GM19397 (cell line): Measurements from ENCODE around the gene IL2RA.
"Not testable (repeated sequence)": the region's sequence is repeated elsewhere in the genome, so short reads cannot be mapped to it uniquely, and the experiment has no call there.

Experiments
- ATAC-seq: cut with Tn5 transposase; IDR thresholded peaks from one replicate; pipeline ENCODE4 v1.9.1; 2021; ENCODE audit warnings: mild to moderate bottlenecking, moderate library complexity; ENCODE audit not compliant: unreplicated experiment

Gene IL2RA

DNA sequence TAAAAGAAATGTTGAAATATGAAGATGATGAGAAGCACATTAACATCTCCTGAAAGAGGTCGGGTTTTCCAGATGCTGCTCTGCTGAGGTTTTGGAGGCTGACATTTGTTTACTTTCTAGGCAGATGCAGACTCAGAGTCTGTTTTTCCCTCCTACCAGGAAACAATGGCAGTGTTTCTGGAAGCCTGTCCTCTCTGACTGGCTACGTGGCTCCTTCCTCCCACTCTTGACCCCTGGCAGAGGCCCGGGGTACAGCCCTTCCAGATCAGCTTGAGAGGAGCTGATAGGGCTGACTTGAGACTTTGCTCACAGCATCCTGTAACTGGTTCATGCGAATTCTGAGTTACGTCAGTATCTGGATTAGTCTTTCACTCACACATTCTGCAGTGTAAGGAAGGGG is 43.7 kb downstream of the IL2RA start:
- no peak for ATAC-seq

DNA sequence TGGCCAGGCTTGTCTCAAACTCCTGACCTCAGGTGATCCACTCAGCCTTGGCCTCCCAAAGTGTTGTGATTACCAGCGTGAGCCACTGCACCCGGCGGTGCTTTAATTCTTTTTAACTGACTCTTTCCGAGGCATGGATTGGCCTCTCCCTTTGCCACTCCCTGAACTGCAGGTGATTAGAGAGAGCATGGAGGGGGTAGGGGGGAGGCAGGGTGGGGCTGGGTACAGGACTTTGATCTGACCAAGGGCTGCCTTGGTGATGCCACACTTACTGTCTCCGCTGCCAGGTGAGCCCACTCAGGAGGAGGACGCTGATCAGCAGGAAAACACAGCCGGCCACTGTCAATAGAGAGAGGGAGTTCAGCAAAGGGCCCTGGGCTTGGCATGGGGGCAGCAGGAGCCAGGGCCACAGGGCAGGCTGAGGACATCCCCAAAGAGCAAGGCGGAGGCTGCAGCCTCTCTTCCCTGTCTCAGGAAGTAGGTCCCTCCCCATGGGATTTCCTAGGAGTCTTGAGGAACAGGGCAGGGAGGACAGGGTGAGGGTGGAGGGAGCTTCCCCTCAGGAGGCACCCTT is 44.3 kb downstream of the IL2RA start:
- no peak for ATAC-seq

DNA sequence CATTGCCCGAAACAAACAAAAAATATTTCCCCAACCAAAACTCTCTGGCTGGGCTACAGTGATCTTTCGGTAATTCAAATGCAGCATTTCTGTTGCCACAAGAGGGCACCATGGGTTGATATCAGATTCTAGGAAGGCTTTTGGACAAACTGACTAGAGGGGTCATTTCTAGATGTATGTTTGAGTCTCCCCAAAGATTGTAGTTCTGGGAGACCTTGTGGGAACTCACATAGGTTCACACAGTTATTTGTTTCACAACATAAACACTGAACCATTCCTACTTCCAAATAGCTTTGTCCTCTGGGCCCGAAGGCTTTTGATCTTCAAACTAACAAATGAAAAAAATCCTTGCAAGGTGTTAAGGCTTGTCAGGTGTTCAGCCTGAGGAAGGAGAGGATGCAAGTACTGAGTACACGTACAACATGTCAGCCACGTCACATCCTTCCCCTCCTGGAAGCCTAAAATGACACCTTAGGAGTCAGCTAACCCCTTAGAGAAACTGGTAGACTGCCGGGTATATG is 47.9 kb downstream of the IL2RA start:
- no peak for ATAC-seq

DNA sequence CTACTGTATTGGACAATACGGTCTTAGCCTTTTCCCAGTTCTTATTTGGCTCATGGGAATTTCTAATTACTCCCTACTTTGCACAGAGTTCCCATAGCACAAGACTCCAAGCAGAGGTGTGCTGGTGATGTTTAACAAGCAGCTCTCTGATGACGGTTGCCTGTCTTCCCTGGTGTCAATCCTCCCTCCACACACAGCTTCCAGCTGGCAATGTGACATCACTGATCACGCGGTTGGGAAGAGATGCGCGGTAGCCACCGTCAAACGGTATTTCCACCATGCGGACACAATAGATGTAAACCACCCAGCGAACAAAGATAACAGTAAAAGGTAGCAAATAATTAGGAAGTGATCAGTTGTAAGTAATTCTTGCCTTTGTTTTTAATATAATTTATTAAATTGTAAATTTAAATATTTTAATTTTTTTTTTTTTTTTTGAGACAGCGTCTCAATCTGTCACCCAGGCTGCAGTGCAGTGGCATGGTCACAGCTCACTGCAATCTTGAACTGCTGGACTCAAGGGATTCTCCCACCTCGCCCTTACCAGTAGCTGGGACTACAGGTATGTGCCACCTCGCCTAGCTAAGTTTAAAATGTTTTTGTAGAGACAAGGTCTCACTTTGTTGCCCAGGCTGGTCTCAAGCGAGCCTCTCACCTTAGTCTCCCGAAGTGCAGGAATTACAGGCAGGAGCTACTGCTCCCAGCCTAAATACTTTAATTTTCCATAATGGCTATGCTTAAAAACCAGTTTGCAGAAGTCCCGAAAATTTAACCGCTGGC is 48.6 kb downstream of the IL2RA start:
- no peak for ATAC-seq

DNA sequence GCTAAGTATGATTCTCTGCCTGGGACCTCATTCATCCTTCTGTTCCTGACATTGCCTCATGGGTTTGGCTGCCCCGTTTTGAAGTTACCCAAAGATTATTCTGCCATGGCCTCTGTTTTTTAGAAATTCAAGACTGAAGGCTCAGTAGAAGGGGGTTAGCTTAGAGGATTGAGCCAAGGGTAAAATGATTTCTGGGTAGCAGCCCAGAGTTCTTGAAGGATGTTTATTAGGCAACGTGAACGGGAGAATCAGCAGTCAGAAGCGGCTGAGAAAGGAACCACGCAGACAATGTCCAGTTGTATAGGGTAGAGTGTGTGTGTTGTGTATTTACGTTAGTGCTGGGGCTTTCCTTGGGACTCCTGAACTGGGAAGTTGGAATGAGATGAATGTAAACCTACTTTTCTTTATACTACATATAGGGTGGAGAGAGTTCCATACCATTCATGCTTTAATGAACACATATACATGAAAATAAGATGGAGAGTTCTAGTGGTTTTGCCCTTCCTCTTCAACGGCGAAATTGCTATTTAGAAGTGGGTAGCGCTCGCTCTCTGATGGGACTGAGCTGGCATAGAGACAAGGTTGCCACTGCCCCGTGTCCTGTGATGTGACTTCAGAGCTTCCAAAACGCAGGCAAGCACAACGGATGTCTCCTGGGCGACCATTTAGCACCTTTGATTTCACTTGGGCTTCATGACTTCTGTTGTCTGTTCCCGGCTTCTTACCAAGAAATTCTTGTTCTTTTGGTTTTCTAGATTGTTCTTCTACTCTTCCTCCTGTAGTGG is 49.9 kb downstream of the IL2RA start:
- no peak for ATAC-seq

DNA sequence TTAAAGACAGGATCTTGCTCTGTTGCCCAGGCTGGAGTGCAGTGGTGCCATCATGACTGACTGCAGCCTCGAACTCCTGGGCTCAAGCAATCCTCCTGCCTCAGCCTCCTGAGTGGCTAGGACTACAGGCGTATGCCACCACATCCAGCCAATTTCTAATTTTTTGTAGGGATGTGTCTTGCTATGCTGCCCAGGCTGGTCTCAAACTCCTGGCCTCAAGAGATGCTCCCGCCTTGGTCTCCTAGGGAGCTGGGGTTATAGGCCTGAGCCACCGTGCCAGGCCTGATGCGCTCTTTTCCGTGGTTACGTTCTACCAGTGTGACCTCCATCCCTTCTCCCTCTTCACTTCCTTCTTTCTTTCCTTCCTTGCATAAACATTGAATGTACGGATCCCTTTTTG is 50.6 kb downstream of the IL2RA start:
- ATAC-seq: no peak

DNA sequence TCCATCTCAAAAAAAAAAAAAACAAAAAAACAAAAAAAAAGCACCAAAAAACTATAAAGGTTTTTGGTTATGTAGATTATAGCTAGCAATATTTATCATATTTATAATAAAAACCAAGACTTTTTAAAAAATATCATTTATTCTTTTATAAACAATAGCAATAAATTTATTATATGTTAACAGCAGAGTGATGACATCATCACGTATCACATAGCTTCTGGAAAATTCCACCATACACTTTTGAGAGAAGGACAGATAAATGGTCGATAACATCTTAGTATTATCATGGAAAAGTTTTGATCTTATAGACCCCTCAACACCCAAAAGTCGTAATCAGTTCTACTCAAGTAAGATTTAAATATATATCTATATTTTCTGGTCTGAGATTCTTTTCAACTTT is 51.6 kb downstream of the IL2RA start:
- no peak for ATAC-seq

DNA sequence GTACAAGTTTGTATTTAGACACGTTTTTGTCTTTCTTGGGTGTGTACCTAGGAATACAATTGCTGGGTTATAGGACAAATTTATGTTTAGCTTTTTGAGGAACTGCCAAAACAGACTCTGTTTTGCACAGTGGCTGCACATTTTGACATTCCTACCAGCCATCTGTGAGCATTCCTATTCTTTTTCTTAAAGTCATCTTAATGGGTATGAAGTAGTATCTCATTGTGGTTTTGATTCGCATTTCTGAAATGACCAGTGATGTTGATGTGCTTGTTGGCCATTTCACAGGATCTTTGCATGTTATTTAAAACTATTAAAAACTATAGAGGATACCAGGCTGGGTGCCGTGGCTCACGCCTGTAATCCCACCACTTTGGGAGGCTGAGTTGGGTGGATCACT is 52.2 kb downstream of the IL2RA start:
- ATAC-seq: no peak

DNA sequence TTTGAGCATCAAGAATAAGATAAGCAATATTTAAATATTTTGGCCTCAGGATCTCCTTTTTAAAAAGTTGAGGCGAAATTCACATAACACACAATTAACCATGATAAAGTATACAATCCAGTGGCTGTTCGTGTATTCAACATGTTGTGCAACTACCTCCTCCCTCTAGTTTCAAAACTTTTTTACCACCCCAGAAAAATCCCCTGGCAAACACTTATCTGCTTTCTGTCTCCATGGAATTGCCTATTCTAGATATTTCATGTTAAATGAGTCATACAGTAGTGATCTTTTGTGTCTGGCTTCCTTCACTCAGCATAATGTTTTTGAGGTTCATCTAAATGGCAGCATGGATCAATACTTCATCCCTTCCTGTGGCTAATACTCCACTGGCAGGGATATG is 53.0 kb downstream of the IL2RA start:
- ATAC-seq: no peak

DNA sequence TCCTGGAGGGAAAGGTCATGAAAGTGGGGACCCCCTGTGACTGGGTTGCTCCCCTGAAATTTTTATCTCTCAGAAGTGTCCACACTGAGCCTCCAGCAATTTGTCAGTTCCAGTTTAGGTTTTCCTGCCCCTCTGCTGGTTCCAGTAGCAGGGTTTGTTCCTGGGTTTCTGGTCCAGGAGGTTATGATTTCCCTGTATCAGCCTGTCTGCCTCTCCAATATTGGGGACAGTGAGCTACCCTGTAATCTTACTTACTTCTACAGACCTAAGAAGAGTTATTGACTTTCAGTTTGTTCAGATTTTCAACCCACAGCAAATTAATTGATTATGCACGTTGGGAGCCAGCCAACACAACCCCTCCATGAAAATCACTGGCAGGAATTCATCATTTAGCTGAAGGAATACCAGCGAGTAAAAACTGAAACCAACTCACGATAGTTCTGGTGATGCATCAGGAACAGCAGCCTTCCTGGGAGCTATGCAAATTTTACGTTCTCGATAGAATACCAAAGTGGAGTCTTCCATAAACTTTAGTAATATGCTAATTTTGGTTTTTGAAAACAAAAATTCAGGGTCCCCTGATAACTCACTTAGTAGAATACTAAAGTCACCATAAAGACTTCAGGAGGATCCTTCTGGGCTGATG is 53.5 kb downstream of the IL2RA start:
- ATAC-seq: no peak

DNA sequence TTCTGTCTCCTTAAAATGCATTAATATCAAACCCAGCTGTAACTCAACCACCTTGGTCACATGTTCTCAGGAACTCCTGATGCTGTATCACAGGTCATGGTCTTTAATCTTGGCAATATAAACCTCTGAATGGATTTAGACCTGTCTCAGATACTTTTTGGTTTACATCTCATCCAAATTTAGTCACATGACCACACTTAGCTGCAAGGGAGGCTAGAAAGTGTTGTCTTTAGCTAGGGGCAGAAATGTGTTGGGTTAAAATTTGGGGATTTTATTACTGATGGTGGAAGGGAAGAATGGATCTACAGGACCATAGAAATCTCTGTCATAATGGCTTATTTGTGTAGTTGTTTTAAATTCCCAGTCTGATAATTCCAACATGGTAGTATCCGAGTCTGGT is 55.2 kb downstream of the IL2RA start:
- ATAC-seq: no peak

DNA sequence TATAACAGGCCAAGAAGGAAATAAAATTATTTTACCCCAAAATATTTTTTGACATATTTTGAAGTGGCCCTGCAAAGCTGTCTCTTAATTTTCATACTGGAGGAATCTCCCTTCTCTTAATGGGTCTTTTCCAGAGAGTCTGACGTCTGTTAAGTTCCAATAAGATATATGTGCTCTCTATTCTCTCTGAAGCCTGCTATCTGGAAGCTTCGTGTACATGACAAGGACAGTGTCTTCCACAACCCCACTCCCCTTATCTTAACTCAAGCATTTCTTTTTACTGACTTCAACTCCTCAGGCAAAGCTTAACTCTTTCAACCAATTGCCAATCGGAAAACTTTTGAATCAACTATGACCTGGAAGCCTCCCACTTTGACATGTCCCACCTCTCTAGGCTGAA is 55.6 kb downstream of the IL2RA start:
- no peak for ATAC-seq

DNA sequence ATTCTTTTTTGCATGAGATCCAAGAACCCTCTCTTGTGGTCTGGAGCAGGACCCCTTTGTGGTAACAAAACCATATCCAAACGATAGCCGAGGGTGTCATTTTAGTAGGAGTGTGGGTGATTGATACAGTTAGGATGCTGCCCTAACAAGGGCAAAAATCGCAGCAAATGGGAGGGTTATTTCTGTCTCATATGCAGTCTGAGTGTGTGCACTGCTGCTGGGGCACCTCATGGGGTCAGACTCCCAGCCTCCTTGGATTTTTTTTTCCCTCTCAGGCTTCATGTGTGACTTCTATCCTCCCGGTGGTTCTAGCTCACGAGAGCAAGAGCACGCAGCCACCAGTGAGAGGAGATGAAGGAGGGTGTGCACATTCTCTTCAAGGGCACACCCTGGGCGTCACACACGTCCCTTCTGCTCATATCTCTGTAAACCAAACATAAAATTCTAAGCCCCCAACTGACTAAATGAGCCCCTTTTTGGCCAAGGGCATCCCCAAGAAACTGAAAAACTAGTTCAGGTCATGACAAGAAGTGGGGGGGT is 56.2 kb downstream of the IL2RA start:
- ATAC-seq: no peak

DNA sequence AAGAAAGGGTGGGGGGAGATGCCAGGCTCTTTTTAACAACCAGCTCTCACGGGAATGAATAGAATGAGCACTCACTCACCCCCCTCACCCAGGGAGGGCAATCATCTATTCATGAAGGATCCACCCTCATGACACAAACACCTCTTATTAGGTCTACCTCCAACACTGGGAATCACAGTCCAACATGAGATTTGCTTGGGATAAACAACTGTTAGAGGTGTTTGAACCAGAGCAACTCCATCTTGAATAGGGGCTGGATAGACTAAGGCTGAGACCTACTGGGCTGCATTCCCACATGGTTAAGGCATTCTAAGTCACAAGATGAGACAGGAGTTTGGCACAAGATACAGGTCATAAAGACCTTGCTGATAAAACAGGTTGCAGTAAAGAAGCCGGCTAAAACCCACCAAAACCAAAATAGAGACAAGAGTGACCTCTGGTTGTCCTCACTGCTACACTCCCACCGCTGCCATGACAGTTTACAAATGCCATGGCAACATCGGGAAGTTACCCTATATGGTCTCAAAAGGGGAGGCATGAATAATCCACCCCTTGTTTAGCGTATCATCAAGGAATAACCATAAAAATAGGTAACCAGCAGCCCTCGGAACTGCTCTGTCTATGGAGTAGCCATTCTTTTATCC is 56.9 kb downstream of the IL2RA start:
- ATAC-seq: not testable (repeated sequence)

DNA sequence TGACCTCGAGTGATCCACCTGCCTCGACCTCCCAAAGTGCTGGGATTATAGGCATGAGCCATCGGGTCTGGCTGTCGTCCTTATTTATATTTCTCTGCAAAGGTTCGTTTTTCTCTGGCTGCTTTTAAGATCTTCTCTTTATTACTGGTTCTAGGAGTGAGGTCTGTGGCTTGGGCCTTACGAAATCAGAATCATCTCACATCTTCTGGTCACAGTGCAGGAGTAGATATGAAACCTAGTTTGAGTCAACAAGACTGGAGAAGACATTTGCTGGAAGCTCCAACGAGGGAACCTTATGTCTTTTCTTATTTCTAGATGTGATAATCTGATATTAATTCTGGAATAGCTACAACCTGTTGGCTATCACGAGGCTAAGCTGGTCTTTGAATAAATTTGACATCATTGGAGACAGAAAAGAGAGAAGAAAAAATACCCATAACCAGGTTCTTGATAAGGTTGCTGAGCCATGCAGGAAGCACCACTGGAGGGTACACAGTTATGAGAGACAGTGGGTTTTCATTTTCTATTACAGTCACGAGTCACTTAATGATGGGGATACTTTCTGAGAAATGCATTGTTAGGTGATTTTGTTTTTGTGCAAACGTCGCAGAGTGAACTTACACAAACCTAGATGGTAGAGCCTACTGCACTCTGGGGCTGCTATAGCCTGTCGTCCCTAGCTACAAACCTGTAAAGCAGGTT is 59.2 kb downstream of the IL2RA start:
- ATAC-seq: no peak

DNA sequence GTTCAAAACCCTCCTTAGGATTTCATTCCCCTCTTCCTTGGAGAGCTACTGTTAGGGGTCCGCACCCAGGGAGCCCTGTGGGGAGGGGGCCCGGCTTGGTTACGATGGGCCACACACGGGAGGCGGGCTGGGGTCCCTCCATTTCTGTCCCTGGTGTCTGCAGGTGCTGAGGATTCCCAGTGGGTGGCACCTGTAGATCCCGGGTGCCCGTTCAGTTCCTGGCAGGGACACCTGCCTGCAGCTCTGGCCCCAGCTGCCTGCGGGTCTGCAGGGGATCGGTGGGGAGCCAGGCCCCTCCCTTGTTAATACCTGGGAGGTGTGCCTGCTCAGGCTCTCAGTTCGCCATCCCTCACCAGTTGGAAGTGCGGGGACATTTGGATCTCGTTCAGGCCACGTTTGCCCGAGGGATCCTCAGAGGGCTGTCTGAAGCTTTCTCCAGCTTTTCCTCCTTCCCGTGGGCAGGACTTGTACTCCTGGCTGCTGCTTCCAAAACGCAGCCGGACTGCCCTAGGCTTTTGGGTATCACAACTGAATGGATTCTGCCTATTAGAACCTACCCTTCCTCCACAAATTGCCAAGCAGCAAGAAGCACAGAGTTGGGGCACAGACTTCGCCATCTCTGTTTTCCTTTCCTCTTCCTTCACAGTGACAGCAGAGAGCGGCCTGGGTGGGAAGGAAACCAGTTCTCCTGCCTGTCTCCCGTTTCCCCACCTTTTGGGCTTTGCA is 62.6 kb downstream of the IL2RA start:
- ATAC-seq: no peak

DNA sequence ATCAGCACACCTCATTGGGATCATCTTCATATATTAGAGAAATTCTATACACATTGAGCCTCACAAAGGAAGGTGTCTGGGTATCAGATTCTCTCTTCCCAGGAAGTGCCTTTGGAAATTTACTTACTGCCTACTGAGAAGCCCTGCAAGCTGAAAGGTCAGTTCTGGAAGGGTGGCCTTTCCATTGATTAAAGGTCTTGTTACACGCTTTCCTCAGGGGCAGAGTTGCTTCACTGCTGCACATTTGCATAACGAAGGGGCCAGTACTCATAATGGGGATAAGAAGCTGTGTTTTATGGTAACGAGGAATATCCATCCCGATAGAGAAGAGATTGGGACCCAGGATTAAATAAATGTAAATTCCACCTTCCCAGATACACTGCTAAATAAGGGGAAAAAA is 65.5 kb downstream of the IL2RA start:
- ATAC-seq: no peak

DNA sequence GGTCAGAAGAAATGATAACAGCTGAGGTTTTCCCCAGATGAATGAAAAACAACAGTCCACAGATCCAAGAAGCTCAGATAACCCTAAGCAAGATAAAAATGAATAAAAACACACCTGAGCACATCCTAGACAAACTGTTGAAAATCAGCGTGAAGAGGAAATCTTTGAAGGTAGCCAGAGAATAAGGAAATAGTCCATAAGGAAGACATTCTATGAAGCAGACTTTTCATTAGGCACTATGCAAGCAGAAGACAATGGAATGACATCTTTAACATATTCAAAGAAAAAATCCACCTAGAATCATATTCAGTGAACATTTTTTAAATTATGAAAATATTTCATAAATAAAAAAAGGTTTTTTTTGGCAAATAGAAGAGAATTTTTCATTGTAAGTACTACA is 69.8 kb downstream of the IL2RA start:
- ATAC-seq: no peak

DNA sequence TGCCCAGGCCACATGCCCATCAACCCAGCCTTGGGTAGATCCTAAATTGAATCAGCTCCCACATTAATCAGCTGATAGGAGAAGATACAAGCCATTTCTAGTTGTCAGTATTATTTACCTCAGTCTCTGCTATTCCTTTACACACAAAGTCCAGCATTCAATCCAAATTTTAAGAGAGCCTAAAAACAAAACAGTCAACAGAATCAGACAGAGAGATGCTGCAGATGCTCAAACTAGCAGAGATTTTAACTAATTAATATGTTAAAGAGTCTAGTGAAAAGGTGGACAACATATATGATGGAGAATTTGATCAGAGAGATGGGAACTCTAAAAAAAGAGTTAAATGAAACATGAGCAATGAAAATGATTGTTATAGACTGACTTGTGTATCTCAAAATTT is 70.5 kb downstream of the IL2RA start:
- no peak for ATAC-seq
